GM23248 (cell line): Measurements from ENCODE around the gene NRCAM.

Experiments
- EZH2 ChIP-seq: fragments of 200-600 bp; sonication (generic); IDR thresholded peaks from 2 replicates; pipeline ENCODE4 v1.6.1; 2018; ENCODE audit warnings: antibody characterized with exemption, mild to moderate bottlenecking; ENCODE audit not compliant: insufficient read depth, poor library complexity, severe bottlenecking
- EZH2phosphoT487 ChIP-seq: fragments of 200-600 bp; sonication (generic); IDR thresholded peaks from 2 replicates; pipeline ENCODE4 v1.6.1; 2018; ENCODE audit warnings: antibody characterized with exemption, moderate library complexity, mild to moderate bottlenecking, low read depth; ENCODE audit not compliant: insufficient read depth

DNA sequence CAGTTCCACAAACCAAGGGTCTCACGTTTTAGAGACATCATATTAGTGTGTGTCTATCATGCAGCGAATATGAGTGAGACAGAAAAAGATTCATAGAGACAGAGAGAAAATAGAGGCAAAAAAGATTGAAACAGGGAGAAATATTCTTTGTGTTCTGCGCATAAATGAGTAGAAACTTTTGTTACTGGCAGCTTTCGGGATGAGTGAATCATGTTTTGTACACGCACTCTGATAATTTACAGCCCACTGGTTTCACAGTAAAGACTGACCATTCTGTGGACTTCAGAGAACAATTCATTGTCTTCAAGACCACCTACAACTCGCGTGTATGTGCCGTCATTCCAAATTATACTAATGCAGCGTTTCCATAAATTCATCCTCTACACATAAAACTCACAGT lies 60.2 kb downstream of the NRCAM start:
- TF ChIP-seq EZH2phosphoT487: no peak
- TF ChIP-seq EZH2: no peak
